Neural progenitor cell (in vitro differentiated cells): Measurements from ENCODE around the gene MICB. TPM values are rescaled to one million over a fixed set of nuclear protein-coding genes. Genes with fewer than 3 reads are reported as not detected.

ENCODE experiments used
- DNase-seq: peaks from one replicate; pipeline ENCODE4 v3.0.0-alpha.2; 2016; ENCODE audit warnings: low spot score
- H2AFZ ChIP-seq: fragments of 200-600 bp; sonication (generic); replicated peaks from 2 replicates; pipeline ENCODE4 v1.6.1; 2016; ENCODE audit warnings: antibody characterized with exemption
- H3F3A ChIP-seq: fragments of 200-600 bp; sonication (generic); 2 replicates; pipeline ENCODE4 v1.6.1; 2016; ENCODE audit warnings: antibody characterized with exemption, low read depth
- H3K27ac ChIP-seq: fragments of 200-600 bp; sonication (generic); 2 replicates; pipeline ENCODE4 v1.5.1; 2016; ENCODE audit warnings: mild to moderate bottlenecking
- H3K27me3 ChIP-seq: fragments of 200-600 bp; sonication (generic); 2 replicates; pipeline ENCODE4 v1.6.1; 2016; ENCODE audit warnings: mild to moderate bottlenecking, moderate library complexity
- H3K36me3 ChIP-seq: fragments of 200-600 bp; sonication (generic); 2 replicates; pipeline ENCODE4 v1.5.1; 2016
- H3K4me1 ChIP-seq: fragments of 200-600 bp; sonication (generic); 2 replicates; pipeline ENCODE4 v1.6.1; 2016; ENCODE audit warnings: mixed run types
- H3K4me2 ChIP-seq: fragments of 200-600 bp; sonication (generic); 2 replicates; pipeline ENCODE4 v1.6.1; 2016
- H3K4me3 ChIP-seq: fragments of 200-600 bp; sonication (generic); 2 replicates; pipeline ENCODE4 v1.5.1; 2016
- H3K79me2 ChIP-seq: fragments of 200-600 bp; sonication (generic); 2 replicates; pipeline ENCODE4 v1.6.1; 2016; ENCODE audit warnings: low read depth
- H3K9ac ChIP-seq: fragments of 200-600 bp; sonication (generic); 2 replicates; pipeline ENCODE4 v1.6.1; 2016
- H3K9me3 ChIP-seq: fragments of 200-600 bp; sonication (generic); 2 replicates; pipeline ENCODE4 v1.5.1; 2016; ENCODE audit warnings: low read depth
- H4K20me1 ChIP-seq: fragments of 200-600 bp; sonication (generic); 2 replicates; pipeline ENCODE4 v1.6.1; 2016; ENCODE audit warnings: low read depth
- H3K27ac Mint-ChIP-seq: 3 replicates; pipeline ENCODE4 v1.8.0; 2021; ENCODE audit warnings: mixed read lengths
- H3K27me3 Mint-ChIP-seq: 2 replicates; pipeline ENCODE4 v1.8.0; 2022; ENCODE audit warnings: low read depth, mild to moderate bottlenecking, inconsistent platforms, moderate library complexity, mixed read lengths; ENCODE audit not compliant: insufficient read depth
- H3K36me3 Mint-ChIP-seq: 3 replicates; pipeline ENCODE4 v1.8.0; 2021; ENCODE audit warnings: mixed read lengths
- H3K4me1 Mint-ChIP-seq: 3 replicates; pipeline ENCODE4 v1.8.0; 2021; ENCODE audit warnings: mixed read lengths
- H3K4me3 Mint-ChIP-seq: 3 replicates; pipeline ENCODE4 v1.8.0; 2021; ENCODE audit warnings: mild to moderate bottlenecking, moderate library complexity, mixed read lengths
- H3K9me3 Mint-ChIP-seq: 3 replicates; pipeline ENCODE4 v1.8.0; 2020; ENCODE audit warnings: mixed read lengths
- EZH2 ChIP-seq: fragments of 200-600 bp; sonication (generic); IDR thresholded peaks from 2 replicates; pipeline ENCODE4 v1.6.1; 2017; ENCODE audit warnings: antibody characterized with exemption, mild to moderate bottlenecking, moderate library complexity
- EZH2phosphoT487 ChIP-seq: fragments of 200-600 bp; sonication (generic); IDR thresholded peaks from 2 replicates; pipeline ENCODE4 v1.6.1; 2017; ENCODE audit warnings: antibody characterized with exemption
- total RNA-seq: library from RNA; depleted of rRNA; stranded (reverse); fragments of >200 nt; gene quantifications from 2 replicates; pipeline ENCODE4 v1.2.3, GENCODE V29; 2015; ENCODE audit warnings: low replicate concordance
- TF ChIP-seq, protein P1 (sequence below): fragments of 200-600 bp; sonication (generic); IDR thresholded peaks from 2 replicates; pipeline ENCODE4 v1.5.1; 2017; ENCODE audit warnings: antibody characterized with exemption, mild to moderate bottlenecking

MICB gene
- total RNA-seq, 1 donor from 2014 or later: 9.1 TPM

GRCh38 chr6:31510007-31510406, 12.1 kb downstream of the MICB start:
- H2AFZ ChIP-seq: no peak overlapping the region
- no peaks in the 10 kb centered on the region for H3K4me1 Mint-ChIP-seq
- H3K9me3 Mint-ChIP-seq: no peaks in the 10 kb centered on the region
- no peak overlapping the region for H3K27ac ChIP-seq
- DNase-seq: no peak
- no peaks in the 10 kb centered on the region for H4K20me1 ChIP-seq
- H3K9me3 ChIP-seq: no peaks in the 10 kb centered on the region
- H3F3A ChIP-seq: no peaks in the 10 kb centered on the region
- H3K4me2 ChIP-seq: no peak overlapping the region
- H3K27me3 ChIP-seq: no peaks in the 10 kb centered on the region
- no peaks in the 10 kb centered on the region for H3K4me1 ChIP-seq
- H3K79me2 ChIP-seq: no peaks in the 10 kb centered on the region
- no peak overlapping the region for H3K4me3 ChIP-seq
- H3K4me3 Mint-ChIP-seq: no peak overlapping the region
- H3K36me3 ChIP-seq: no peaks in the 10 kb centered on the region
- peaks cover 13% of the 10 kb centered on the region for H3K27me3 Mint-ChIP-seq
- no peaks in the 10 kb centered on the region for H3K36me3 Mint-ChIP-seq
- TF ChIP-seq EZH2 (no peak), EZH2phosphoT487 (no peak)
- TF ChIP-seq, protein P1, sequence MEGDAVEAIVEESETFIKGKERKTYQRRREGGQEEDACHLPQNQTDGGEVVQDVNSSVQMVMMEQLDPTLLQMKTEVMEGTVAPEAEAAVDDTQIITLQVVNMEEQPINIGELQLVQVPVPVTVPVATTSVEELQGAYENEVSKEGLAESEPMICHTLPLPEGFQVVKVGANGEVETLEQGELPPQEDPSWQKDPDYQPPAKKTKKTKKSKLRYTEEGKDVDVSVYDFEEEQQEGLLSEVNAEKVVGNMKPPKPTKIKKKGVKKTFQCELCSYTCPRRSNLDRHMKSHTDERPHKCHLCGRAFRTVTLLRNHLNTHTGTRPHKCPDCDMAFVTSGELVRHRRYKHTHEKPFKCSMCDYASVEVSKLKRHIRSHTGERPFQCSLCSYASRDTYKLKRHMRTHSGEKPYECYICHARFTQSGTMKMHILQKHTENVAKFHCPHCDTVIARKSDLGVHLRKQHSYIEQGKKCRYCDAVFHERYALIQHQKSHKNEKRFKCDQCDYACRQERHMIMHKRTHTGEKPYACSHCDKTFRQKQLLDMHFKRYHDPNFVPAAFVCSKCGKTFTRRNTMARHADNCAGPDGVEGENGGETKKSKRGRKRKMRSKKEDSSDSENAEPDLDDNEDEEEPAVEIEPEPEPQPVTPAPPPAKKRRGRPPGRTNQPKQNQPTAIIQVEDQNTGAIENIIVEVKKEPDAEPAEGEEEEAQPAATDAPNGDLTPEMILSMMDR: no peak
- no peak overlapping the region for H3K27ac Mint-ChIP-seq
- no peak overlapping the region for H3K9ac ChIP-seq

DNA sequence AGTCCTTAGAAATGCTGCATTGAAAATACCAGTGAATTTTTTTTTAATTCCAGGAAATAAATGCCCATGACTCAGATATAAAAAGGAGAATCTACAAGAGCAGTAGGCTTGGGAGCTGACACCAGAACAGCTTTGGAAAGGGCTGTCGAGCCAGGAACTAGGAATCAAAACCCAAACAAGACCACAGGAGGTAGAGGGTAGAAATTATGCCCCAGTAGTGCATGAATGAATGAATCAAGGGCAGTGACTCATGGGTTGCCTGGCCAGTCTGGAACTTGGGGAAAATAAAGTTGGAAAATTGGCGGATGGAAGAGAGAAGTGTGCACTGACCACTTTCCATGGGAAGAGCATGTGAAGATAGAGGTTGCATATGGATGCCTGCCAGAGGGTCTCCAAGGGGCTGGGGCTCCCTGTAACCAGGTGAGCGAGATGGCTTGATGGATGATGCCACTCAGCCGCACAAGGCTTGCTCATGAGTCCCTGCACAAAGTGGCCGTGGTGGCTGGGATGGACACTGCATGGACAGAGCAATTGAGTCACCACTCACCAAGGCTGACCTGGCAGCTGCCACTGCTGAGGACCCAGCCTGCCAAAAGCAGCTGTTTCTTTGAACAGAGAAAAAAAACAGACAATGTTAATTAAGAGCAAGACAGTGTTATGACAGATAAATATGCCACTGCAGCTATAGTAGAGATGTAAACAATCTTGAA, 15.7 kb downstream of the MICB start:
- Histone ChIP-seq H4K20me1 (no peaks in the 10 kb centered on the region), H2AFZ (no peak overlapping the region), H3K27ac (no peak overlapping the region), H3K36me3 (no peaks in the 10 kb centered on the region), H3K9ac (no peak overlapping the region), H3K79me2 (no peaks in the 10 kb centered on the region), H3K27me3 (peaks cover 3% of the 10 kb centered on the region), H3K4me1 (no peaks in the 10 kb centered on the region), H3F3A (no peaks in the 10 kb centered on the region), H3K4me3 (no peak overlapping the region), H3K9me3 (no peaks in the 10 kb centered on the region), H3K4me2 (no peak overlapping the region)
- no peak overlapping the region for H3K4me3 Mint-ChIP-seq
- H3K27ac Mint-ChIP-seq: no peak overlapping the region
- DNase-seq: no peak
- H3K36me3 Mint-ChIP-seq: no peaks in the 10 kb centered on the region
- no peaks in the 10 kb centered on the region for H3K4me1 Mint-ChIP-seq
- no peaks in the 10 kb centered on the region for H3K9me3 Mint-ChIP-seq
- no peak for TF ChIP-seq EZH2phosphoT487
- no peak for TF ChIP-seq EZH2
- TF ChIP-seq, protein P1: no peak
- peaks cover 7% of the 10 kb centered on the region for H3K27me3 Mint-ChIP-seq

DNA sequence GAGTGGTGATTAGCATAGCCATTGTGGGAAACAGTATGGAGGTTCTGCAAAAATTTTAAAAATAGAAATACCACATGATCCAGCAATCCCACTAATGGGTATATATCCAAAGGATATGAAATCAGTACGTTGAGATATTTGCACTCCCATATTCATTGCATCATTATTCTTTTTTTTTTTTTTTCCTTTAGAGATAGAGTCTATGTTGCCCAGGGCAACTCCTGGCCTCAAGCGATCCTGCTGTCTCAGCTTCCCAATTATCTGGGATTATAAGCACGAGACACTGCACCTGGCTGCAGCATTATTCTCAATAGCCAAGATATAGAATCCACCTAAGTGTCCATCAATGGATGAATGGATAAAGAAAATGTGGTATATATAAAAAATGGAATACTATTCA, 23.9 kb downstream of the MICB start:
- Mint-ChIP-seq H3K4me1 (peaks cover 2% of the 10 kb centered on the region), H3K4me3 (no peak overlapping the region), H3K27me3 (peaks cover 8% of the 10 kb centered on the region), H3K27ac (no peak overlapping the region), H3K9me3 (no peaks in the 10 kb centered on the region), H3K36me3 (no peaks in the 10 kb centered on the region)
- no peak overlapping the region for H2AFZ ChIP-seq
- no peaks in the 10 kb centered on the region for H3K79me2 ChIP-seq
- H3K36me3 ChIP-seq: no peaks in the 10 kb centered on the region
- no peak for DNase-seq
- H3K4me2 ChIP-seq: no peak overlapping the region
- H3K4me1 ChIP-seq: no peaks in the 10 kb centered on the region
- H4K20me1 ChIP-seq: no peaks in the 10 kb centered on the region
- no peaks in the 10 kb centered on the region for H3K9me3 ChIP-seq
- H3K27me3 ChIP-seq: peaks cover 3% of the 10 kb centered on the region
- H3K4me3 ChIP-seq: no peak overlapping the region
- no peaks in the 10 kb centered on the region for H3F3A ChIP-seq
- H3K9ac ChIP-seq: no peak overlapping the region
- H3K27ac ChIP-seq: no peak overlapping the region
- TF ChIP-seq, protein P1: no peak
- TF ChIP-seq EZH2 (no peak), EZH2phosphoT487 (no peak)
